H9 (cell line): ENCODE results near the gene MEFV. TPM values are rescaled to one million over a fixed set of nuclear protein-coding genes. Genes with fewer than 3 reads are reported as not detected.

Source experiments
- DNase-seq: peaks from one replicate; pipeline ENCODE4 v3.0.0-alpha.2; 2017
- H2AFZ ChIP-seq: one replicate; pipeline ENCODE4 v1.6.1; 2013; ENCODE audit warnings: mild to moderate bottlenecking, low read length, control low read depth, moderate library complexity
- H2AK5ac ChIP-seq: 2 replicates; pipeline ENCODE4 v1.6.1; 2013; ENCODE audit warnings: low read length, control low read depth, mixed read lengths; ENCODE audit not compliant: insufficient read length
- H2BK120ac ChIP-seq: one replicate; pipeline ENCODE4 v1.6.1; 2013; ENCODE audit warnings: low read depth, mild to moderate bottlenecking, low read length, control low read depth, inconsistent platforms; ENCODE audit not compliant: poor library complexity, severe bottlenecking
- H2BK12ac ChIP-seq: 2 replicates; pipeline ENCODE4 v1.6.1; 2013; ENCODE audit warnings: low read length, control low read depth, mixed read lengths, low read depth; ENCODE audit not compliant: insufficient read length
- H2BK15ac ChIP-seq: 2 replicates; pipeline ENCODE4 v1.6.1; 2013; ENCODE audit warnings: low read depth, low read length, control low read depth
- H2BK20ac ChIP-seq: one replicate; pipeline ENCODE4 v1.6.1; 2013; ENCODE audit warnings: low read depth, mild to moderate bottlenecking, low read length, control low read depth, inconsistent platforms; ENCODE audit not compliant: poor library complexity, severe bottlenecking
- H2BK5ac ChIP-seq: 2 replicates; pipeline ENCODE4 v1.6.1; 2013; ENCODE audit warnings: low read length, control low read depth, mixed read lengths; ENCODE audit not compliant: insufficient read length
- H3K14ac ChIP-seq: 2 replicates; pipeline ENCODE4 v1.6.1; 2013; ENCODE audit warnings: low read length, control low read depth; ENCODE audit not compliant: insufficient read depth
- H3K18ac ChIP-seq: 2 replicates; pipeline ENCODE4 v1.6.1; 2013; ENCODE audit warnings: low read depth, mild to moderate bottlenecking, mixed read lengths, low read length, control low read depth; ENCODE audit not compliant: insufficient read length
- H3K23ac ChIP-seq: 2 replicates; pipeline ENCODE4 v1.6.1; 2013; ENCODE audit warnings: low read length, control low read depth, mixed read lengths, low read depth; ENCODE audit not compliant: insufficient read length
- H3K23me2 ChIP-seq: 2 replicates; pipeline ENCODE4 v1.6.1; 2013; ENCODE audit warnings: low read depth, mild to moderate bottlenecking, mixed read lengths, low read length, control low read depth; ENCODE audit not compliant: insufficient read length, poor library complexity, severe bottlenecking
- H3K27ac ChIP-seq: 2 replicates; pipeline ENCODE4 v1.5.1; 2013; ENCODE audit warnings: low read length, control low read depth, mixed read lengths, low read depth; ENCODE audit not compliant: insufficient read length
- H3K27me3 ChIP-seq: 2 replicates; pipeline ENCODE4 v1.6.1; 2013; ENCODE audit warnings: low read length, control low read depth, inconsistent platforms; ENCODE audit not compliant: insufficient read depth
- H3K4ac ChIP-seq: 2 replicates; pipeline ENCODE4 v1.6.1; 2013; ENCODE audit warnings: low read depth, mild to moderate bottlenecking, control low read depth, inconsistent platforms, low read length, moderate library complexity
- H3K4me1 ChIP-seq: 2 replicates; pipeline ENCODE4 v1.6.1; 2013; ENCODE audit warnings: low read length, control low read depth, inconsistent platforms; ENCODE audit not compliant: insufficient read depth
- H3K4me2 ChIP-seq: 2 replicates; pipeline ENCODE4 v1.6.1; 2013; ENCODE audit warnings: low read length, control low read depth, mixed read lengths; ENCODE audit not compliant: insufficient read length, insufficient read depth
- H3K56ac ChIP-seq: 2 replicates; pipeline ENCODE4 v1.6.1; 2013; ENCODE audit warnings: low read depth, mild to moderate bottlenecking, mixed read lengths, low read length, control low read depth; ENCODE audit not compliant: insufficient read length
- H3K79me1 ChIP-seq: 2 replicates; pipeline ENCODE4 v1.6.1; 2013; ENCODE audit warnings: low read depth, mild to moderate bottlenecking, moderate library complexity, low read length, control low read depth, inconsistent platforms; ENCODE audit not compliant: insufficient read depth, poor library complexity, severe bottlenecking
- H3K79me2 ChIP-seq: 2 replicates; pipeline ENCODE4 v1.6.1; 2013; ENCODE audit warnings: low read length, control low read depth, inconsistent platforms; ENCODE audit not compliant: insufficient read depth
- H3K9ac ChIP-seq: 2 replicates; pipeline ENCODE4 v1.6.1; 2013; ENCODE audit warnings: low read length, control low read depth, mixed read lengths; ENCODE audit not compliant: insufficient read length; ENCODE audit errors: extremely low read depth
- H3K9me3 ChIP-seq: one replicate; pipeline ENCODE4 v1.6.1; 2013; ENCODE audit warnings: low read depth, low read length, inconsistent platforms; ENCODE audit not compliant: control insufficient read depth
- H3T11ph ChIP-seq: one replicate; pipeline ENCODE4 v1.6.1; 2013; ENCODE audit warnings: mild to moderate bottlenecking, low read length, control low read depth, inconsistent platforms
- H4K20me1 ChIP-seq: one replicate; pipeline ENCODE4 v1.6.1; 2013; ENCODE audit not compliant: control insufficient read depth, insufficient read length, insufficient read depth
- H4K5ac ChIP-seq: 2 replicates; pipeline ENCODE4 v1.6.1; 2013; ENCODE audit warnings: low read depth, mild to moderate bottlenecking, mixed read lengths, low read length, control low read depth; ENCODE audit not compliant: insufficient read length
- H4K8ac ChIP-seq: replicated peaks from 2 replicates; pipeline ENCODE4 v1.6.1; 2013; ENCODE audit warnings: low read length, control low read depth, mixed read lengths, low read depth; ENCODE audit not compliant: insufficient read length
- H4K91ac ChIP-seq: 2 replicates; pipeline ENCODE4 v1.6.1; 2013; ENCODE audit warnings: low read depth, mild to moderate bottlenecking, moderate library complexity, mixed read lengths, low read length, control low read depth; ENCODE audit not compliant: insufficient read length
- H3K27ac Mint-ChIP-seq, 3 experiments: 2 replicates in 2 of 3; 3 replicates in 1 of 3; pipeline ENCODE4 v1.8.0; 2020 to 2021; ENCODE audit warnings: mixed read lengths in 3 of 3, mild to moderate bottlenecking in 1 of 3, moderate library complexity in 1 of 3
- H3K27me3 Mint-ChIP-seq: 2 replicates; pipeline ENCODE4 v1.8.0; 2021; ENCODE audit warnings: low read depth, mild to moderate bottlenecking, moderate library complexity, mixed read lengths
- H3K36me3 Mint-ChIP-seq, 3 experiments: 2 replicates in 2 of 3; 3 replicates in 1 of 3; pipeline ENCODE4 v1.8.0; 2020 to 2021; ENCODE audit warnings: low read depth in 3 of 3, mixed read lengths in 3 of 3; ENCODE audit not compliant: insufficient read depth in 1 of 3
- H3K4me1 Mint-ChIP-seq, 2 experiments: 2 replicates each; pipeline ENCODE4 v1.8.0; 2020; ENCODE audit warnings: mixed read lengths in 2 of 2
- H3K4me3 Mint-ChIP-seq, 2 experiments: 2 replicates in 1 of 2; 3 replicates in 1 of 2; pipeline ENCODE4 v1.8.0; 2020 to 2021; ENCODE audit warnings: mild to moderate bottlenecking in 2 of 2, mixed read lengths in 2 of 2, moderate library complexity in 1 of 2
- H3K9me3 Mint-ChIP-seq, 2 experiments: 2 replicates in 1 of 2; 3 replicates in 1 of 2; pipeline ENCODE4 v1.8.0; 2020; ENCODE audit warnings: mild to moderate bottlenecking in 2 of 2, mixed read lengths in 2 of 2, moderate library complexity in 1 of 2
- WGBS: extraction: QIAGEN DNeasy Blood & Tissue Kit; methylation state at CpG from one replicate; pipeline ENCODE4 v1.1.7; 2013; ENCODE audit warnings: missing lambda C conversion rate, low lambda C conversion rate, mixed read lengths; ENCODE audit not compliant: insufficient read length; ENCODE audit errors: extremely low coverage; 5-methylcytosine and 5-hydroxymethylcytosine counted together
- total RNA-seq: library from RNA; stranded (reverse); gene quantifications from 2 replicates; pipeline ENCODE4 v1.2.1, GENCODE V29; 2021
- TF ChIP-seq, protein P1 (sequence below): fragments of 200-600 bp; sonication (generic); conservative IDR thresholded peaks from 3 replicates; pipeline ENCODE4 v1.8.0; 2021; ENCODE audit warnings: antibody characterized with exemption, mild to moderate bottlenecking

MEFV gene
- total RNA-seq, 1 experiment from 2014 or later: not detected

GRCh38 chr16:3248596-3248995 lies 7.8 kb downstream of the MEFV start:
- Histone ChIP-seq H3K4me1 (no peaks in the 10 kb centered on the region), H3K27me3 (no peaks in the 10 kb centered on the region), H2AFZ (no peak overlapping the region), H3K23ac (no peak overlapping the region), H3K23me2 (no peaks in the 10 kb centered on the region), H2BK12ac (no peak overlapping the region), H3K56ac (no peak overlapping the region), H4K20me1 (no peaks in the 10 kb centered on the region), H3K18ac (no peak overlapping the region), H2BK5ac (no peak overlapping the region), H2AK5ac (no peak overlapping the region), H3T11ph (no peak overlapping the region), H2BK15ac (no peak overlapping the region), H3K4ac (no peak overlapping the region), H2BK120ac (no peak overlapping the region), H4K91ac (no peak overlapping the region), H2BK20ac (no peak overlapping the region), H3K4me2 (no peak overlapping the region), H3K9me3 (no peaks in the 10 kb centered on the region), H4K5ac (no peak overlapping the region), H3K79me1 (no peaks in the 10 kb centered on the region), H3K14ac (no peak overlapping the region), H3K9ac (no peak overlapping the region), H3K79me2 (no peaks in the 10 kb centered on the region), H3K27ac (no peak overlapping the region), H4K8ac (no peak overlapping the region)
- Mint-ChIP-seq H3K27ac (no peak overlapping the region), H3K9me3 (peaks cover 68 to 77% of the 10 kb centered on the region in 2 experiments), H3K36me3 (peaks cover 0 to 4% (median 0%) of the 10 kb centered on the region in 3 experiments; a peak in 3 of 7 replicates), H3K27me3 (peaks cover 13% of the 10 kb centered on the region), H3K4me1 (no peaks in the 10 kb centered on the region), H3K4me3 (no peak overlapping the region)
- TF ChIP-seq, protein P1, sequence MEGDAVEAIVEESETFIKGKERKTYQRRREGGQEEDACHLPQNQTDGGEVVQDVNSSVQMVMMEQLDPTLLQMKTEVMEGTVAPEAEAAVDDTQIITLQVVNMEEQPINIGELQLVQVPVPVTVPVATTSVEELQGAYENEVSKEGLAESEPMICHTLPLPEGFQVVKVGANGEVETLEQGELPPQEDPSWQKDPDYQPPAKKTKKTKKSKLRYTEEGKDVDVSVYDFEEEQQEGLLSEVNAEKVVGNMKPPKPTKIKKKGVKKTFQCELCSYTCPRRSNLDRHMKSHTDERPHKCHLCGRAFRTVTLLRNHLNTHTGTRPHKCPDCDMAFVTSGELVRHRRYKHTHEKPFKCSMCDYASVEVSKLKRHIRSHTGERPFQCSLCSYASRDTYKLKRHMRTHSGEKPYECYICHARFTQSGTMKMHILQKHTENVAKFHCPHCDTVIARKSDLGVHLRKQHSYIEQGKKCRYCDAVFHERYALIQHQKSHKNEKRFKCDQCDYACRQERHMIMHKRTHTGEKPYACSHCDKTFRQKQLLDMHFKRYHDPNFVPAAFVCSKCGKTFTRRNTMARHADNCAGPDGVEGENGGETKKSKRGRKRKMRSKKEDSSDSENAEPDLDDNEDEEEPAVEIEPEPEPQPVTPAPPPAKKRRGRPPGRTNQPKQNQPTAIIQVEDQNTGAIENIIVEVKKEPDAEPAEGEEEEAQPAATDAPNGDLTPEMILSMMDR: no peak
- no peak for DNase-seq
- WGBS: no CpG with 5 or more reads among the region's 5 CpGs
